GM18507 (cell line): ENCODE results near the gene SLC24A2.
"Not testable (repeated sequence)": the region's sequence is repeated elsewhere in the genome, so short reads cannot be mapped to it uniquely, and the experiment has no call there.

Experiments
- DNase-seq: peaks from one replicate; pipeline ENCODE4 v3.0.0; 2011; ENCODE audit warnings: low read depth; ENCODE audit not compliant: insufficient read length; ENCODE audit errors: extremely low spot score
- FAIRE-seq: peaks from 2 replicates; lab custom pipeline; 2011; peaks lifted over from hg19 to GRCh38; lab: Jason Lieb, UNC

SLC24A2 gene

GRCh38 chr9:19788614-19789271 lies at the start of gene SLC24A2:
Gene SLC24A2 (minus strand): TSS chr9:19789037.
- FAIRE-seq (no peak), DNase-seq (no peak)

GRCh38 chr9:19833331-19833730 lies 44.5 kb upstream of the SLC24A2 start:
- not testable (repeated sequence) for FAIRE-seq, DNase-seq

GRCh38 chr9:19830796-19831195 lies 42.0 kb upstream of the SLC24A2 start:
- DNase-seq (no peak), FAIRE-seq (no peak)

- DNase-seq = no peak
- no peak for FAIRE-seq
Measured at GRCh38 chr9:19828576-19829109, 39.8 kb upstream of the SLC24A2 start.

- no peak for FAIRE-seq
Measured at GRCh38 chr9:19816769-19817168, 27.9 kb upstream of the SLC24A2 start.

GRCh38 chr9:19812194-19812593 lies 23.4 kb upstream of the SLC24A2 start:
- FAIRE-seq = no peak
- no peak for DNase-seq

More at GRCh38 chr9:19816769-19817168, 27.9 kb upstream of the SLC24A2 start:
- DNase-seq = no peak

- FAIRE-seq (no peak), DNase-seq (no peak)
Measured at GRCh38 chr9:19809422-19810269, 20.8 kb upstream of the SLC24A2 start.

- DNase-seq = no peak
- FAIRE-seq = no peak
Measured at GRCh38 chr9:19807182-19807892, 18.5 kb upstream of the SLC24A2 start.

GRCh38 chr9:19804431-19804830 lies 15.6 kb upstream of the SLC24A2 start:
- DNase-seq (no peak), FAIRE-seq (no peak)

GRCh38 chr9:19800884-19801283 lies 12.0 kb upstream of the SLC24A2 start:
- DNase-seq (no peak), FAIRE-seq (no peak)

GRCh38 chr9:19799784-19800183 lies 10.9 kb upstream of the SLC24A2 start:
- DNase-seq (no peak), FAIRE-seq (no peak)

GRCh38 chr9:19788152-19788551 lies 685 bp downstream of the SLC24A2 start:
- FAIRE-seq (no peak), DNase-seq (no peak)

- FAIRE-seq = no peak
- no peak for DNase-seq
Measured at GRCh38 chr9:19787672-19788071, 1.2 kb downstream of the SLC24A2 start.

- FAIRE-seq = no peak
Measured at GRCh38 chr9:19785230-19785629, 3.6 kb downstream of the SLC24A2 start.

GRCh38 chr9:19784136-19784535 lies 4.7 kb downstream of the SLC24A2 start:
- DNase-seq (no peak), FAIRE-seq (no peak)

More at GRCh38 chr9:19785230-19785629, 3.6 kb downstream of the SLC24A2 start:
- no peak for DNase-seq

GRCh38 chr9:19783500-19783899 lies 5.3 kb downstream of the SLC24A2 start:
- DNase-seq (no peak), FAIRE-seq (no peak)

GRCh38 chr9:19782005-19782404 lies 6.8 kb downstream of the SLC24A2 start:
- no peak for DNase-seq
- FAIRE-seq = no peak

- DNase-seq = no peak
- FAIRE-seq = no peak
Measured at GRCh38 chr9:19781240-19781639, 7.6 kb downstream of the SLC24A2 start.

- DNase-seq = no peak
- no peak for FAIRE-seq
Measured at GRCh38 chr9:19771446-19771845, 17.4 kb downstream of the SLC24A2 start.

GRCh38 chr9:19770973-19771372 lies 17.9 kb downstream of the SLC24A2 start:
- no peak for DNase-seq
- FAIRE-seq = no peak
